AG04450 (cell line): ENCODE measurements around the gene KLHL29. TPM values are rescaled to one million over a fixed set of nuclear protein-coding genes. Genes with fewer than 3 reads are reported as not detected.

Experiments
- CTCF ChIA-PET: fragments of 300-600, 350-600 bp; formaldehyde crosslinking; extraction: SDS; loops from one replicate; lab custom pipeline; 2022; ENCODE audit warnings: antibody characterized with exemption, inconsistent platforms; lab: Charles Lee
- POLR2A ChIA-PET: fragments of 350-600 bp; formaldehyde crosslinking; extraction: SDS; loops from one replicate; lab custom pipeline; 2021; ENCODE audit warnings: antibody characterized with exemption, inconsistent platforms; lab: Yijun Ruan, JAX
- DNase-seq: peaks from one replicate; pipeline ENCODE4 v3.0.0-alpha.2; 2011; ENCODE audit warnings: low read depth, low spot score
- H3K27ac ChIP-seq: one replicate; pipeline ENCODE4 v1.5.1; 2012; ENCODE audit warnings: low read depth, low read length, control low read depth
- H3K27me3 ChIP-seq: one replicate; pipeline ENCODE4 v1.6.0; 2012; ENCODE audit warnings: low read length; ENCODE audit not compliant: control insufficient read depth, insufficient read depth
- H3K4me3 ChIP-seq: 2 replicates; pipeline ENCODE4 v1.5.1; 2011; ENCODE audit warnings: mild to moderate bottlenecking, low read depth, low read length, control low read depth
- H3K9me3 ChIP-seq: 2 replicates; pipeline ENCODE4 v1.5.1; 2012; ENCODE audit warnings: low read length; ENCODE audit not compliant: control insufficient read depth, insufficient read depth
- polyA plus RNA-seq: library from polyadenylated mRNA; depleted of rRNA; stranded (reverse); fragments of >200 nt; gene quantifications from 2 replicates; pipeline ENCODE4 v1.2.3, GENCODE V29; 2011
- TF ChIP-seq, protein P1 (sequence below): IDR thresholded peaks from 2 replicates; pipeline ENCODE4 v1.5.1; 2011; ENCODE audit warnings: low read depth, low read length, control low read depth, inconsistent platforms

The KLHL29 gene
- polyA plus RNA-seq, 1 experiment = 3.6 TPM

DNA sequence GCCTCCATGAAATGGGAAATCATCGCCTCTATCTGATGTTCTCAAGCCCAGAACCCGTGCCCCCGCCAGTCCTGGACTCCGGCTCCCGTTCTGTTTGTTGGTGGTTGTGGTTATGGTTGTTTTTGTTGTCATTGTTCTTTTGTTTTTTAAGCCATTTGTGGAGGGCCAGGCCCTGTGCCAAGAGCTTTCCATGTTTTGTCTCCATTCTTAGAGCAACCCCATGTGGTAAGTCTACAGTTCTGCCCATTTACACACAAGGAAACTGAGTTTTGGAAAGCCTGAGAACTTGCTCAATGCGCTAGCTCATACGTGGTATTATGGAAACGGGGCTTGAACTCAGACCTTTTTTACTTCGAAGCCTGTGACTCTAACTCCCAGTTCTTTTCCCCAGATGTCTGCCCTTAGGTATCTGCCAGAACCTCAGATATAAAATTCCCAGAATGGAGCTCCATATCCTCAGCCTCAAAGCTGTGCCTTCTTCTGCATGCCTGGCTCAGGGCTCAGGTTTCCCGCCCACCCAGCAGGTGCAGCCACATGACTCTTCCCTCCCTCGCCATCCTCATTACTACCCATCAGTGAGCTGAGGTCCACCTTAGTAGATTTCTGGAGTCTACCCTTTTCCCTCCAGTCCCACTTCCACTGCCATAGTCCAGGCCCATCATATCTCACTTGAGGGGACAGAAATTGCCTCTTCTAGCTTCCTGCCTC lies 194.1 kb downstream of the KLHL29 start:
- no peak overlapping the region for H3K4me3 ChIP-seq
- DNase-seq = no peak
- no peaks in the 10 kb centered on the region for H3K9me3 ChIP-seq
- POLR2A ChIA-PET = no interaction called here
- H3K27ac ChIP-seq = no peak overlapping the region
- CTCF ChIA-PET = interaction anchor here (0.7 kb wide), 1 partner anchor 38 kb away, joined by 3 read pairs; no protein-coding TSS in a partner anchor
- TF ChIP-seq, protein P1, sequence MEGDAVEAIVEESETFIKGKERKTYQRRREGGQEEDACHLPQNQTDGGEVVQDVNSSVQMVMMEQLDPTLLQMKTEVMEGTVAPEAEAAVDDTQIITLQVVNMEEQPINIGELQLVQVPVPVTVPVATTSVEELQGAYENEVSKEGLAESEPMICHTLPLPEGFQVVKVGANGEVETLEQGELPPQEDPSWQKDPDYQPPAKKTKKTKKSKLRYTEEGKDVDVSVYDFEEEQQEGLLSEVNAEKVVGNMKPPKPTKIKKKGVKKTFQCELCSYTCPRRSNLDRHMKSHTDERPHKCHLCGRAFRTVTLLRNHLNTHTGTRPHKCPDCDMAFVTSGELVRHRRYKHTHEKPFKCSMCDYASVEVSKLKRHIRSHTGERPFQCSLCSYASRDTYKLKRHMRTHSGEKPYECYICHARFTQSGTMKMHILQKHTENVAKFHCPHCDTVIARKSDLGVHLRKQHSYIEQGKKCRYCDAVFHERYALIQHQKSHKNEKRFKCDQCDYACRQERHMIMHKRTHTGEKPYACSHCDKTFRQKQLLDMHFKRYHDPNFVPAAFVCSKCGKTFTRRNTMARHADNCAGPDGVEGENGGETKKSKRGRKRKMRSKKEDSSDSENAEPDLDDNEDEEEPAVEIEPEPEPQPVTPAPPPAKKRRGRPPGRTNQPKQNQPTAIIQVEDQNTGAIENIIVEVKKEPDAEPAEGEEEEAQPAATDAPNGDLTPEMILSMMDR = no peak
- H3K27me3 ChIP-seq = no peaks in the 10 kb centered on the region

- Histone ChIP-seq H3K27me3 (no peaks in the 10 kb centered on the region), H3K27ac (no peak overlapping the region), H3K4me3 (no peak overlapping the region), H3K9me3 (no peaks in the 10 kb centered on the region)
- TF ChIP-seq, protein P1 = no peak
- ChIA-PET POLR2A (no interaction called here), CTCF (interaction anchor here (0.7 kb wide), 1 partner anchor 38 kb away, joined by 3 read pairs; no protein-coding TSS in a partner anchor)
- no peak for DNase-seq
Measured at GRCh38 chr2:23579674-23580073, 194.7 kb downstream of the KLHL29 start.

DNA sequence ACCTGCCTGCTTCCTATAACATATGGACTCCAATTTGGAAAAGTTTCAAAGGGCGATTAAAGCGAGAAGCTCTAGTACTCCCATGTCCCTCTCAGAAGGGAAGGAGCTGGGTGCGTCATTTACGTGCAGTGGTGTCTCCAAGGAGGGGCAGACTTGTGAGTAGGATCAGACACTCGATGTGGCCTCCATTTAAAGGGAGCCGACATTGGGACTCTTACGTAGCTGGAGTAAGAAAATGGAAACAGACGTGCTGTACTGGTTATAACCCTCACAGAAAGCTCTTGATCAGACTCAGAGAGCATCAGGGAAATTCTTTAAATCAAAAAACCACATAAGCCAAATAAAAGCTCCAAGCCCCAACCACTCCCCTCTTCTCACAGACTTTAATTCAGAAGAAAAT lies 198.5 kb downstream of the KLHL29 start:
- no peak overlapping the region for H3K4me3 ChIP-seq

GRCh38 chr2:23584054-23584745 lies 199.2 kb downstream of the KLHL29 start:
- H3K4me3 ChIP-seq = no peak overlapping the region
- ChIA-PET POLR2A (no interaction called here), CTCF (no interaction called here)
- no peaks in the 10 kb centered on the region for H3K27me3 ChIP-seq
- no peak overlapping the region for H3K27ac ChIP-seq
- TF ChIP-seq, protein P1 = no peak
- H3K9me3 ChIP-seq = no peaks in the 10 kb centered on the region; the same call in 1 of the 2 replicates
- no peak for DNase-seq

More for the DNA sequence above, 198.5 kb downstream of the KLHL29 start:
- Histone ChIP-seq H3K27ac (no peak overlapping the region), H3K9me3 (no peaks in the 10 kb centered on the region), H3K27me3 (no peaks in the 10 kb centered on the region)
- CTCF ChIA-PET = interaction anchor here (1.1 kb wide), 1 partner anchor 178 kb away, joined by 3 read pairs; no protein-coding TSS in a partner anchor
- DNase-seq = no peak
- TF ChIP-seq, protein P1 = no peak
- POLR2A ChIA-PET = no interaction called here
